Measurements from ENCODE around the gene BRME1. TPM values are rescaled to one million over a fixed set of nuclear protein-coding genes. Genes with fewer than 3 reads are reported as not detected.

Gene BRME1
- total and polyA plus RNA-seq, 2 of the 13 experiments (the other 11 are each of a cell fraction or from before 2014, with no cell fraction given), result 0.74 to 1.5 TPM

DNA sequence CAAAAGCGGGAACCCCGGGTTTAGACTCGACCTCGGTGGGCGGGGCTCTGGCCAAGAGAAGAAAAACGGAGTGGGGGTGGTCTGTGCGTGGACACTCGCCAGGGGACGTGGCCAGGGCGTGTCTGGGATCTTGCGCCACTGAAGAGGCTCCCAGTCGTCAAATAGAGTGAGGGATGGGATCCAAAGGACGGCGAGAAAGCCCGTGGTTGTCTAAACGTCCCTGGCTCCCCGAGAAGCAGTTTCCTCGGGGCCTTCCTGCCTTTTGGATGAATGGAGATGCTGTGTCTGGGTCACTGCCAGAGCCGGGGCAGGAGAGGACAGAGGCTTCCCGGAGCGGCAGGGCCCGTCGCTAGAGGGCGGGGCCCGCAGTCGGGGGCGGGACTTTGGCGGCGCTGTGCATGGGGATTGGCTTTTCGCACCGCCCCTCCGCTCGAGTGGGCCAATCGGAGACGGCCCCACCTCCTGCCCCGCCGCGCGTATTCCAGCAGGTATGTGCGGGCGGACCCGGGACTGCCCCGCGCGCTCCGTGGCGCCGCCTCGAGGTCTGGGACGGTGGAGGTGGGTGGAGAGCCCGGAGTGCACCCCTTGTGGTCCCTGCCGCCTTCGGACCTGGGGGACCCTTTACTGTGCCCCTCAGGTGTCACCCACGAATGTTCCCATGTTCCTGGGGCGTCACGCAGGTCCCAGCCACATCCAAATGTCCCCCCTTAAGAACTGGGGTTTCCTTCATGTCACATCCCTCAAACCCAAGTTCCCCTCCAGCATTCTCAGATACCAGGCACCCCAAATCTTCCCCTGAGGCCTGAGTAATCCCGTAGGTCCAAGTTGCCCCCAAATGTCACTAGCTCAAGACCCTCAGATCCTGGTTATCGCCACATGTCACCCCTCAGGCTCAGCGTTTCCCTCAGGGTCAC, 72.3 kb downstream of the BRME1 start (continued):
- TF ChIP-seq, protein P1, sequence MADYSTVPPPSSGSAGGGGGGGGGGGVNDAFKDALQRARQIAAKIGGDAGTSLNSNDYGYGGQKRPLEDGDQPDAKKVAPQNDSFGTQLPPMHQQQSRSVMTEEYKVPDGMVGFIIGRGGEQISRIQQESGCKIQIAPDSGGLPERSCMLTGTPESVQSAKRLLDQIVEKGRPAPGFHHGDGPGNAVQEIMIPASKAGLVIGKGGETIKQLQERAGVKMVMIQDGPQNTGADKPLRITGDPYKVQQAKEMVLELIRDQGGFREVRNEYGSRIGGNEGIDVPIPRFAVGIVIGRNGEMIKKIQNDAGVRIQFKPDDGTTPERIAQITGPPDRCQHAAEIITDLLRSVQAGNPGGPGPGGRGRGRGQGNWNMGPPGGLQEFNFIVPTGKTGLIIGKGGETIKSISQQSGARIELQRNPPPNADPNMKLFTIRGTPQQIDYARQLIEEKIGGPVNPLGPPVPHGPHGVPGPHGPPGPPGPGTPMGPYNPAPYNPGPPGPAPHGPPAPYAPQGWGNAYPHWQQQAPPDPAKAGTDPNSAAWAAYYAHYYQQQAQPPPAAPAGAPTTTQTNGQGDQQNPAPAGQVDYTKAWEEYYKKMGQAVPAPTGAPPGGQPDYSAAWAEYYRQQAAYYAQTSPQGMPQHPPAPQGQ (CRISPR knock-in tag; IDR thresholded peaks at IDR 0.05; ENCODE audit: borderline replicate concordance), result peak; percentile 34; the same call in 1 of the 2 replicates
- TF ChIP-seq NR2F6 (IDR thresholded peaks at IDR 0.05) (no peak), NR2F6 (CRISPR knock-in tag; IDR thresholded peaks at IDR 0.05) (peak; percentile 13; the same call in 1 of the 2 replicates), SAP130 (CRISPR knock-in tag; IDR thresholded peaks at IDR 0.05; ENCODE audit: low read depth) (peak; percentile 14; the same call in 1 of the 2 replicates), CREB1 (IDR thresholded peaks at IDR 0.05) (peak; percentile 59), CREB1 (CRISPR knock-in tag; IDR thresholded peaks at IDR 0.05) (no peak), TBX3 (IDR thresholded peaks at IDR 0.05; ENCODE audit: borderline replicate concordance) (peak; percentile 33; the same call in 1 of the 2 replicates)

MicroRNA genes within 50 kb of the gene (microRNA counts, 767-probe panel; counts per million panel counts)
- microRNA hsa-miR-181c-5p (not detected), microRNA hsa-miR-23a-3p (not detected), microRNA hsa-miR-24-3p (not detected), microRNA hsa-miR-27a-3p (not detected)

Small RNA genes lying within 50 kb of the gene (microRNA-seq; reads per million reads assigned to microRNA genes)
- gene MIR181C, result 446 reads per million, percentile 84 among the genes with 10 or more reads in this experiment
- gene MIR181D, result 427 reads per million, percentile 83 among the genes with 10 or more reads in this experiment

Small RNA genes lying within 50 kb of the gene (small RNA-seq; reads per million reads assigned to genes)
- gene MIR181C (ENCODE audit: insufficient read depth in 2 of 3, insufficient read length in 3 of 3, low read depth in 2 of 3, low replicate concordance in 1 of 3) (0.20 to 45.4 (median 16.6) reads per million in 3 experiments), gene MIR181D (ENCODE audit: insufficient read depth in 2 of 3, insufficient read length in 3 of 3, low read depth in 2 of 3, low replicate concordance in 1 of 3) (2.0 to 121 (median 39.7) reads per million in 3 experiments)

Other genes starting within 250 kb of the BRME1 start
- 15.3 and 20.1 TPM in 2 replicates for gene MRI1, start 141.6 kb downstream of the BRME1 start, total RNA-seq (2016; rRNA removed; fragmentation: Illumina TruSeq; extraction: Trizol)
- 20.6 and 27.7 TPM in 2 replicates for gene MRI1, start 141.6 kb downstream of the BRME1 start, polyA plus RNA-seq (2011; rRNA removed)
- 127 and 129 TPM in 2 replicates for gene C19orf53, start 131.7 kb downstream of the BRME1 start, total RNA-seq (2016; rRNA removed; fragmentation: Illumina TruSeq; extraction: Trizol)
- 130 and 154 TPM in 2 replicates for gene C19orf53, start 131.7 kb downstream of the BRME1 start, polyA plus RNA-seq (2011; rRNA removed)
- gene ZSWIM4, start 110.7 kb downstream of the BRME1 start, total RNA-seq (2016; rRNA removed; fragmentation: Illumina TruSeq; extraction: Trizol), result 0.27 and 0.33 TPM in 2 replicates
- gene ZSWIM4, start 110.7 kb downstream of the BRME1 start, polyA plus RNA-seq (2011; rRNA removed), result 0.86 and 1.8 TPM in 2 replicates
- not detected in 2 replicates for gene NANOS3, start 29.0 kb downstream of the BRME1 start, total RNA-seq (2016; rRNA removed; fragmentation: Illumina TruSeq; extraction: Trizol)
- gene NANOS3, start 29.0 kb downstream of the BRME1 start, polyA plus RNA-seq (2011; rRNA removed), result 0.21 TPM in 1 of 2 replicates, not detected in the other
- gene CC2D1A, start 84 bp upstream of the BRME1 start, total RNA-seq (2016; rRNA removed; fragmentation: Illumina TruSeq; extraction: Trizol), result 6.4 and 9.7 TPM in 2 replicates
- 11.5 and 17.0 TPM in 2 replicates for gene CC2D1A, start 84 bp upstream of the BRME1 start, polyA plus RNA-seq (2011; rRNA removed)
- not detected in 2 replicates for gene PODNL1, start 32.3 kb upstream of the BRME1 start, total RNA-seq (2016; rRNA removed; fragmentation: Illumina TruSeq; extraction: Trizol)
- gene PODNL1, start 32.3 kb upstream of the BRME1 start, polyA plus RNA-seq (2011; rRNA removed), result 0.18 TPM in 1 of 2 replicates, not detected in the other
- 8.5 and 14.0 TPM in 2 replicates for gene DCAF15, start 46.4 kb upstream of the BRME1 start, total RNA-seq (2016; rRNA removed; fragmentation: Illumina TruSeq; extraction: Trizol)
- 13.5 and 13.6 TPM in 2 replicates for gene DCAF15, start 46.4 kb upstream of the BRME1 start, polyA plus RNA-seq (2011; rRNA removed)
- 1.3 and 1.4 TPM in 2 replicates for gene RFX1, start 100.2 kb upstream of the BRME1 start, total RNA-seq (2016; rRNA removed; fragmentation: Illumina TruSeq; extraction: Trizol)
- gene RFX1, start 100.2 kb upstream of the BRME1 start, polyA plus RNA-seq (2011; rRNA removed), result 0.56 and 1.1 TPM in 2 replicates
- gene RLN3, start 122.0 kb upstream of the BRME1 start, total RNA-seq (2016; rRNA removed; fragmentation: Illumina TruSeq; extraction: Trizol), result not detected in 2 replicates
- not detected in 2 replicates for gene RLN3, start 122.0 kb upstream of the BRME1 start, polyA plus RNA-seq (2011; rRNA removed)
- 3.4 and 8.1 TPM in 2 replicates for gene IL27RA, start 125.6 kb upstream of the BRME1 start, total RNA-seq (2016; rRNA removed; fragmentation: Illumina TruSeq; extraction: Trizol)
- 3.5 and 5.4 TPM in 2 replicates for gene IL27RA, start 125.6 kb upstream of the BRME1 start, polyA plus RNA-seq (2011; rRNA removed)
- gene PALM3, start 156.0 kb upstream of the BRME1 start, total RNA-seq (2016; rRNA removed; fragmentation: Illumina TruSeq; extraction: Trizol), result 2.4 and 2.5 TPM in 2 replicates
- gene PALM3, start 156.0 kb upstream of the BRME1 start, polyA plus RNA-seq (2011; rRNA removed), result 0.79 and 1.0 TPM in 2 replicates
- gene MISP3, start 166.7 kb upstream of the BRME1 start, total RNA-seq (2016; rRNA removed; fragmentation: Illumina TruSeq; extraction: Trizol), result 5.2 and 5.4 TPM in 2 replicates
- gene MISP3, start 166.7 kb upstream of the BRME1 start, polyA plus RNA-seq (2011; rRNA removed), result 2.5 and 3.4 TPM in 2 replicates
- 0.11 TPM in 1 of 2 replicates, not detected in the other for gene C19orf67, start 179.7 kb upstream of the BRME1 start, total RNA-seq (2016; rRNA removed; fragmentation: Illumina TruSeq; extraction: Trizol)
- 0.32 and 0.69 TPM in 2 replicates for gene C19orf67, start 179.7 kb upstream of the BRME1 start, polyA plus RNA-seq (2011; rRNA removed)
- 27.0 and 45.0 TPM in 2 replicates for gene SAMD1, start 184.6 kb upstream of the BRME1 start, total RNA-seq (2016; rRNA removed; fragmentation: Illumina TruSeq; extraction: Trizol)
- 17.5 and 18.9 TPM in 2 replicates for gene SAMD1, start 184.6 kb upstream of the BRME1 start, polyA plus RNA-seq (2011; rRNA removed)
- gene PRKACA, start 211.6 kb upstream of the BRME1 start, total RNA-seq (2016; rRNA removed; fragmentation: Illumina TruSeq; extraction: Trizol), result 11.0 and 14.0 TPM in 2 replicates
- 18.2 and 22.9 TPM in 2 replicates for gene PRKACA, start 211.6 kb upstream of the BRME1 start, polyA plus RNA-seq (2011; rRNA removed)
- 21.9 and 24.8 TPM in 2 replicates for gene ASF1B, start 230.5 kb upstream of the BRME1 start, total RNA-seq (2016; rRNA removed; fragmentation: Illumina TruSeq; extraction: Trizol)
- gene ASF1B, start 230.5 kb upstream of the BRME1 start, polyA plus RNA-seq (2011; rRNA removed), result 14.8 and 18.2 TPM in 2 replicates